C4-2B (cell line): ENCODE data around the gene IFFO2.

Experiments
- CTCF ChIP-seq: fragments of 450-650 bp; conservative IDR thresholded peaks from 2 replicates; pipeline ENCODE4 v1.5.1; 2017; ENCODE audit warnings: mild to moderate bottlenecking
- ZFX ChIP-seq: fragments of 450-650 bp; IDR thresholded peaks from 2 replicates; pipeline ENCODE4 v1.6.1; 2017

GRCh38 chr1:18931730-18932129 lies 24.7 kb downstream of the IFFO2 start:
- TF ChIP-seq CTCF (no peak), ZFX (no peak)
